Endothelial cell of umbilical vein (primary cell): Measurements from ENCODE around the gene STK24. TPM values are rescaled to one million over a fixed set of nuclear protein-coding genes. Genes with fewer than 3 reads are reported as not detected.

Experiments
- BruUV-seq: library from RNA; stranded (reverse); fragments of 400-500 nt; replicated peaks from 2 replicates; lab custom pipeline; 2021; lab: Mats Ljungman, UMichigan
- CTCF ChIA-PET: fragments of 300-600, 350-600 bp; sonication (Branson Sonifier 250); formaldehyde crosslinking; loops from one replicate; lab custom pipeline; 2021; ENCODE audit warnings: antibody characterized with exemption, inconsistent platforms; lab: Charles Lee
- POLR2A ChIA-PET: fragments of 300-600, 350-600 bp; sonication (Branson Sonifier 250); formaldehyde crosslinking; loops from one replicate; lab custom pipeline; 2021; ENCODE audit warnings: antibody characterized with exemption, inconsistent platforms; lab: Charles Lee
- DNase-seq: peaks from one replicate; pipeline ENCODE4 v3.0.0-alpha.2; 2011; ENCODE audit warnings: low read depth, low spot score
- FAIRE-seq: peaks from 2 replicates; lab custom pipeline; 2011; peaks lifted over from hg19 to GRCh38; lab: Jason Lieb, UNC
- H2AFZ ChIP-seq: 2 replicates; pipeline ENCODE4 v1.6.0; 2012; ENCODE audit warnings: low read depth, low read length, control low read depth, inconsistent platforms
- H3K27ac ChIP-seq: 2 replicates; pipeline ENCODE4 v1.5.1; 2011; ENCODE audit warnings: low read depth, mild to moderate bottlenecking, control low read depth, low read length, moderate library complexity; ENCODE audit not compliant: insufficient read depth
- H3K27me3 ChIP-seq, 2 experiments: 2 replicates each; pipeline versions ENCODE4 v1.6.0 to v1.6.1; 2011; ENCODE audit warnings: low read length in 2 of 2, mixed read lengths in 1 of 2; ENCODE audit not compliant: control insufficient read depth in 2 of 2, insufficient read depth in 2 of 2
- H3K36me3 ChIP-seq, 2 experiments: 2 replicates in 1 of 2; 3 replicates in 1 of 2; pipeline ENCODE4 v1.5.1; 2011; ENCODE audit warnings: low read length in 2 of 2, mild to moderate bottlenecking in 1 of 2, moderate library complexity in 1 of 2; ENCODE audit not compliant: control insufficient read depth in 2 of 2, insufficient read depth in 2 of 2; ENCODE audit errors: extremely low read depth in 1 of 2
- H3K4me1 ChIP-seq: 3 replicates; pipeline ENCODE4 v1.5.1; 2011; ENCODE audit warnings: mild to moderate bottlenecking, low read length; ENCODE audit not compliant: control insufficient read depth, insufficient read depth; ENCODE audit errors: extremely low read depth
- H3K4me2 ChIP-seq: 2 replicates; pipeline ENCODE4 v1.6.1; 2011; ENCODE audit warnings: low read length, control low read depth, mixed read lengths; ENCODE audit not compliant: insufficient read depth
- H3K4me3 ChIP-seq, 3 experiments: fragments of 200-600 bp in 1 of 3; sonication (generic), shearing (Covaris generic) in 1 of 3; replicated peaks in 1 of 3; 2 replicates each; pipeline ENCODE4 v1.5.1; 2011 to 2016; ENCODE audit warnings: control low read depth in 3 of 3, low read length in 3 of 3, mild to moderate bottlenecking in 2 of 3, inconsistent platforms in 1 of 3, low read depth in 1 of 3, moderate library complexity in 1 of 3; ENCODE audit not compliant: insufficient read depth in 1 of 3
- H3K79me2 ChIP-seq: 2 replicates; pipeline ENCODE4 v1.6.0; 2012; ENCODE audit warnings: low read length, inconsistent platforms; ENCODE audit not compliant: control insufficient read depth, insufficient read depth
- H3K9ac ChIP-seq: replicated peaks from 2 replicates; pipeline ENCODE3; 2011; ENCODE audit warnings: low read length, control low read depth; ENCODE audit not compliant: insufficient read depth; ENCODE audit errors: extremely low read depth
- H3K9me1 ChIP-seq: replicated peaks from 3 replicates; pipeline ENCODE4 v1.6.0; 2011; ENCODE audit warnings: mild to moderate bottlenecking, low read length; ENCODE audit not compliant: control insufficient read depth, insufficient read depth; ENCODE audit errors: extremely low read depth
- H3K9me3 ChIP-seq: replicated peaks from 2 replicates; pipeline ENCODE4 v1.5.1; 2012; ENCODE audit warnings: low read length, inconsistent platforms; ENCODE audit not compliant: control insufficient read depth, insufficient read depth
- H4K20me1 ChIP-seq: replicated peaks from 2 replicates; pipeline ENCODE3; 2011; ENCODE audit warnings: mild to moderate bottlenecking, low read length; ENCODE audit not compliant: control insufficient read depth, insufficient read depth; ENCODE audit errors: extremely low read depth
- CTCF ChIP-seq, 2 donors: IDR thresholded peaks; 1 replicate in 1 of 2; 2 replicates in 1 of 2; pipeline ENCODE4 v1.5.1; 2011; ENCODE audit warnings: low read length in 2 of 2, mild to moderate bottlenecking in 2 of 2, moderate library complexity in 2 of 2, control low read depth in 1 of 2, inconsistent platforms in 1 of 2, low read depth in 1 of 2; ENCODE audit not compliant: insufficient read depth in 1 of 2; ENCODE audit errors: extremely low read depth in 1 of 2
- EZH2 ChIP-seq: IDR thresholded peaks from 2 replicates; pipeline ENCODE4 v1.6.1; 2012; ENCODE audit warnings: borderline replicate concordance, low read depth, mild to moderate bottlenecking, moderate library complexity, low read length, inconsistent platforms; ENCODE audit not compliant: severe bottlenecking
- FOS ChIP-seq: IDR thresholded peaks from 2 replicates; pipeline ENCODE4 v1.6.1; 2011; ENCODE audit warnings: mild to moderate bottlenecking, low read length, moderate library complexity, borderline replicate concordance; ENCODE audit not compliant: insufficient read depth
- GATA2 ChIP-seq: IDR thresholded peaks from 2 replicates; pipeline ENCODE4 v1.7.0; 2011; ENCODE audit warnings: low read depth, mild to moderate bottlenecking, moderate library complexity, mixed read lengths, low read length; ENCODE audit not compliant: insufficient read length, insufficient read depth
- JUN ChIP-seq: IDR thresholded peaks from 2 replicates; pipeline ENCODE4 v1.6.1; 2011; ENCODE audit warnings: borderline replicate concordance, low read depth; ENCODE audit not compliant: insufficient read length, insufficient read depth
- MAX ChIP-seq: IDR thresholded peaks from 2 replicates; pipeline ENCODE4 v1.6.1; 2011; ENCODE audit not compliant: insufficient read depth, insufficient read length
- MYC ChIP-seq: IDR thresholded peaks from one replicate; pipeline ENCODE4 v1.6.1; 2011; ENCODE audit warnings: mild to moderate bottlenecking, low read depth, low read length
- POLR2A ChIP-seq: IDR thresholded peaks from 2 replicates; pipeline ENCODE4 v1.6.1; 2012; ENCODE audit warnings: low read depth, mild to moderate bottlenecking, control low read depth, low read length
- POLR2AphosphoS5 ChIP-seq: IDR thresholded peaks from 2 replicates; pipeline ENCODE4 v1.6.1; 2012; ENCODE audit warnings: low read depth, mild to moderate bottlenecking, control low read depth, low read length, moderate library complexity; ENCODE audit not compliant: insufficient read depth
- dilution Hi-C: fragments of 300-500 bp; cut with MboI; formaldehyde crosslinking; loops from one replicate; pipeline ENCODE4 v1.15.0; 2019; ENCODE audit warnings: low sequenced_read_pairs; ENCODE audit not compliant: extremely low pct_ligation_motif_present
- intact Hi-C: fragments of 100-400 bp; cut with micrococcal nuclease; formaldehyde crosslinking; loops from one replicate; pipeline ENCODE4 v1.10.0; 2022
- polyA plus RNA-seq, 4 experiments: library from polyadenylated mRNA; depleted of rRNA in 3 of 4; stranded (reverse) in 3 of 4; unstranded in 1 of 4; fragments of >200 nt; gene quantifications; 2 replicates each; pipeline versions ENCODE4 v1.2.1 to v1.2.3, GENCODE V29; 2011 to 2012; ENCODE audit warnings: missing spikeins in 1 of 4
- total RNA-seq: library from RNA; stranded (reverse); gene quantifications from 2 replicates; pipeline ENCODE4 v1.2.3, GENCODE V29; 2021

The STK24 gene
- total and polyA plus RNA-seq, 2 donors (not counting 3 experiments of a cell fraction or from before 2014, with no cell fraction given), result 43.3 to 100 TPM

- peaks cover 93% of the 10 kb centered on the region for H3K79me2 ChIP-seq
- H3K4me2 ChIP-seq, result no peak overlapping the region
- no peak for TF ChIP-seq EZH2
- no peak for TF ChIP-seq FOS
- TF ChIP-seq JUN, result no peak
- TF ChIP-seq MYC, result no peak
- TF ChIP-seq POLR2AphosphoS5, result no peak
- TF ChIP-seq POLR2A, result no peak
- no peak for TF ChIP-seq GATA2
- no peak for TF ChIP-seq CTCF (IDR thresholded peaks at IDR 0.05; ENCODE audit: extremely low read depth in 1 of 2, insufficient read depth in 1 of 2, low read depth in 1 of 2, low read length in 2 of 2)
- TF ChIP-seq MAX, result no peak
- no TSS peak for BruUV-seq
- peaks cover 0 to 5% of the 10 kb centered on the region in 2 experiments for H3K36me3 ChIP-seq
- no peak overlapping the region for H3K4me3 ChIP-seq
- CTCF ChIA-PET, result no interaction called here
- no peaks in the 10 kb centered on the region for H4K20me1 ChIP-seq
- intact Hi-C loops, result no loop called here
- DNase-seq (no peak), FAIRE-seq (no peak)
- H3K9ac ChIP-seq, result no peak overlapping the region
- POLR2A ChIA-PET, result no interaction called here
- no peaks in the 10 kb centered on the region for H3K9me1 ChIP-seq
- H3K4me1 ChIP-seq, result peaks cover under 1% of the 10 kb centered on the region
- dilution Hi-C loops, result no loop called here
- no peak overlapping the region for H2AFZ ChIP-seq
- no peaks in the 10 kb centered on the region for H3K9me3 ChIP-seq
- H3K27me3 ChIP-seq, result no peaks in the 10 kb centered on the region
- no peak overlapping the region for H3K27ac ChIP-seq
Measured at GRCh38 chr13:98547455-98547854, 29.5 kb downstream of the STK24 start.
